ENCODE data around the gene EIF2B4.

DNA sequence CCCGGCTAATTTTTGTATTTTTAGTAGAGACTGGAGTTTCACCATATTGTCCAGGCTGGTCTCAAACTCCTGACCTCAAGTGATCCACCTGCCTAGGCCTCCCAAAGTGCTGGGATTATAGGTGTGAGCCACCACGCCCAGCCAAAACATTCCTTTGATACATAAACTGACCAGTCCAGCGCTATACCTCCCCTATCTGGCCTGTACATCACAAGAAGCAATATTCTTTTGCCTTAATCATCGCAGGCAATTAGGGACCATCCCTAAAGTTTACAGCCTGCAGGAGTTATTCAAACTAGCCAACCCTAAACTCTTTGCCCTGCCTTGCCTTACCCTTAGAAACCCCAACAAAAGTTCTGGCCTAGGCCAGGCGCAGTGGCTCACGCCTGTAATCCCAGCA lies 46.0 kb upstream of the EIF2B4 start:
- TF ChIP-seq ZSCAN31 (CRISPR knock-in tag; IDR thresholded peaks at IDR 0.05; ENCODE audit: low read depth) (no peak), MXI1 (IDR thresholded peaks at IDR 0.05; ENCODE audit: borderline replicate concordance, low read depth, low read length) (no peak), ELF3 (CRISPR knock-in tag; IDR thresholded peaks at IDR 0.05) (no peak), ZNF264 (CRISPR knock-in tag; IDR thresholded peaks at IDR 0.05) (no peak), ZNF558 (CRISPR knock-in tag; IDR thresholded peaks at IDR 0.05; ENCODE audit: borderline replicate concordance) (no peak), TSC22D2 (CRISPR knock-in tag; IDR thresholded peaks at IDR 0.05; ENCODE audit: borderline replicate concordance) (no peak), BORCS8-MEF2B (CRISPR knock-in tag; IDR thresholded peaks at IDR 0.05) (no peak), TP53 (CRISPR knock-in tag; conservative IDR thresholded peaks at IDR 0.05) (no peak), MAFK (conservative IDR thresholded peaks at IDR 0.05 in 1 of 2, IDR thresholded peaks at IDR 0.05 in 1 of 2; ENCODE audit: low read length in 2 of 2) (no peak), ZNF24 (IDR thresholded peaks at IDR 0.05) (no peak), ZNF33B (CRISPR knock-in tag; IDR thresholded peaks at IDR 0.05) (no peak)
- TF ChIP-seq, protein P1, sequence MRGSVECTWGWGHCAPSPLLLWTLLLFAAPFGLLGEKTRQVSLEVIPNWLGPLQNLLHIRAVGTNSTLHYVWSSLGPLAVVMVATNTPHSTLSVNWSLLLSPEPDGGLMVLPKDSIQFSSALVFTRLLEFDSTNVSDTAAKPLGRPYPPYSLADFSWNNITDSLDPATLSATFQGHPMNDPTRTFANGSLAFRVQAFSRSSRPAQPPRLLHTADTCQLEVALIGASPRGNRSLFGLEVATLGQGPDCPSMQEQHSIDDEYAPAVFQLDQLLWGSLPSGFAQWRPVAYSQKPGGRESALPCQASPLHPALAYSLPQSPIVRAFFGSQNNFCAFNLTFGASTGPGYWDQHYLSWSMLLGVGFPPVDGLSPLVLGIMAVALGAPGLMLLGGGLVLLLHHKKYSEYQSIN (CRISPR knock-in tag; IDR thresholded peaks at IDR 0.05; ENCODE audit: borderline replicate concordance), result no peak
